WTC11 (cell line): Measurements from ENCODE around the gene RDH8. TPM values are rescaled to one million over a fixed set of nuclear protein-coding genes. Genes with fewer than 3 reads are reported as not detected.

Experiments used
- AFF4 ChIP-seq: sonication (generic); formaldehyde crosslinking; IDR thresholded peaks from 2 replicates; pipeline ENCODE4 v1.8.1; 2023; ENCODE audit warnings: mild to moderate bottlenecking, missing genetic modification reagents, borderline replicate concordance
- AR ChIP-seq: fragments of 250-450 bp; sonication (Bioruptor Pico); IDR thresholded peaks from 2 replicates; pipeline ENCODE4 v1.9.0; 2021; ENCODE audit warnings: mild to moderate bottlenecking
- ATF1 ChIP-seq: sonication (generic); formaldehyde crosslinking; IDR thresholded peaks from 2 replicates; pipeline ENCODE4 v1.8.1; 2023; ENCODE audit warnings: mild to moderate bottlenecking, moderate library complexity, missing genetic modification reagents
- ATF3 ChIP-seq: sonication (generic); formaldehyde crosslinking; conservative IDR thresholded peaks from 2 replicates; pipeline ENCODE4 v1.8.1; 2022; ENCODE audit warnings: mild to moderate bottlenecking, missing genetic modification reagents
- CREB1 ChIP-seq: sonication (generic); formaldehyde crosslinking; IDR thresholded peaks from 2 replicates; pipeline ENCODE4 v1.8.0; 2023; ENCODE audit warnings: mild to moderate bottlenecking, missing genetic modification reagents
- E2F4 ChIP-seq: sonication (generic); formaldehyde crosslinking; IDR thresholded peaks from 2 replicates; pipeline ENCODE4 v1.8.1; 2022; ENCODE audit warnings: low read depth, mild to moderate bottlenecking, moderate library complexity, missing genetic modification reagents, borderline replicate concordance
- ELF4 ChIP-seq: sonication (generic); formaldehyde crosslinking; IDR thresholded peaks from 2 replicates; pipeline ENCODE4 v1.8.1; 2022; ENCODE audit warnings: low read depth, mild to moderate bottlenecking, moderate library complexity, missing genetic modification reagents
- FOXK1 ChIP-seq: sonication (generic); formaldehyde crosslinking; IDR thresholded peaks from 2 replicates; pipeline ENCODE4 v1.8.0; 2022; ENCODE audit warnings: mild to moderate bottlenecking, moderate library complexity, missing genetic modification reagents
- GTF2I ChIP-seq: fragments of 250-450 bp; sonication (Bioruptor Pico); conservative IDR thresholded peaks from 2 replicates; pipeline ENCODE4 v1.4.0; 2021; ENCODE audit warnings: mild to moderate bottlenecking
- JAZF1 ChIP-seq: fragments of 250-450 bp; sonication (Bioruptor Pico); IDR thresholded peaks from 2 replicates; pipeline ENCODE4 v1.9.0; 2021; ENCODE audit warnings: moderate library complexity, mild to moderate bottlenecking, inconsistent platforms
- MXD4 ChIP-seq: fragments of 250-450 bp; sonication (Bioruptor Pico); IDR thresholded peaks from 2 replicates; pipeline ENCODE4 v1.8.0; 2021; ENCODE audit warnings: mild to moderate bottlenecking, moderate library complexity, borderline replicate concordance
- NFATC4 ChIP-seq: fragments of 250-450 bp; sonication (Bioruptor Pico); IDR thresholded peaks from 2 replicates; pipeline ENCODE4 v1.9.0; 2021; ENCODE audit warnings: mild to moderate bottlenecking
- NFE2L1 ChIP-seq: sonication (generic); formaldehyde crosslinking; IDR thresholded peaks from 2 replicates; pipeline ENCODE4 v1.8.1; 2023; ENCODE audit warnings: missing genetic modification reagents
- NFYB ChIP-seq: sonication (generic); formaldehyde crosslinking; conservative IDR thresholded peaks from 2 replicates; pipeline ENCODE4 v1.8.0; 2022; ENCODE audit warnings: low read depth, missing genetic modification reagents
- OVOL2 ChIP-seq: fragments of 250-450 bp; sonication (Bioruptor Pico); IDR thresholded peaks from 2 replicates; pipeline ENCODE4 v1.9.0; 2021; ENCODE audit warnings: mild to moderate bottlenecking, borderline replicate concordance
- RELA ChIP-seq: sonication (generic); formaldehyde crosslinking; IDR thresholded peaks from 2 replicates; pipeline ENCODE4 v1.8.1; 2022; ENCODE audit warnings: missing genetic modification reagents, mild to moderate bottlenecking, borderline replicate concordance
- SMAD3 ChIP-seq: sonication (generic); formaldehyde crosslinking; IDR thresholded peaks from 2 replicates; pipeline ENCODE4 v1.8.0; 2022; ENCODE audit warnings: missing genetic modification reagents, mild to moderate bottlenecking, borderline replicate concordance
- SOX15 ChIP-seq: fragments of 250-450 bp; sonication (Bioruptor Pico); IDR thresholded peaks from 2 replicates; pipeline ENCODE4 v1.9.0; 2021; ENCODE audit warnings: mild to moderate bottlenecking
- TP53 ChIP-seq: sonication (generic); formaldehyde crosslinking; IDR thresholded peaks from 2 replicates; pipeline ENCODE4 v1.8.1; 2023; ENCODE audit warnings: mild to moderate bottlenecking, missing genetic modification reagents
- USF2 ChIP-seq: sonication (generic); formaldehyde crosslinking; IDR thresholded peaks from 2 replicates; pipeline ENCODE4 v1.8.1; 2023; ENCODE audit warnings: mild to moderate bottlenecking, missing genetic modification reagents, moderate library complexity
- ZBTB43 ChIP-seq: sonication (generic); formaldehyde crosslinking; IDR thresholded peaks from 2 replicates; pipeline ENCODE4 v1.8.1; 2023; ENCODE audit warnings: mild to moderate bottlenecking, missing genetic modification reagents
- ZNF121 ChIP-seq: sonication (generic); formaldehyde crosslinking; IDR thresholded peaks from 2 replicates; pipeline ENCODE4 v1.8.0; 2023; ENCODE audit warnings: missing genetic modification reagents
- ZNF416 ChIP-seq: fragments of 250-450 bp; sonication (Bioruptor Pico); IDR thresholded peaks from 2 replicates; pipeline ENCODE4 v1.9.0; 2021; ENCODE audit warnings: mild to moderate bottlenecking, inconsistent platforms
- ZNF423 ChIP-seq: fragments of 250-450 bp; sonication (Bioruptor Pico); IDR thresholded peaks from 2 replicates; pipeline ENCODE4 v2.1.2; 2022; ENCODE audit warnings: mild to moderate bottlenecking, moderate library complexity
- ZNF512 ChIP-seq: sonication (generic); formaldehyde crosslinking; IDR thresholded peaks from 2 replicates; pipeline ENCODE4 v1.8.1; 2022; ENCODE audit warnings: missing genetic modification reagents, borderline replicate concordance
- ZSCAN18 ChIP-seq: fragments of 250-450 bp; sonication (Bioruptor Pico); IDR thresholded peaks from 2 replicates; pipeline ENCODE4 v2.1.2; 2022; ENCODE audit warnings: mild to moderate bottlenecking, moderate library complexity
- total RNA-seq: library from RNA; stranded (reverse); gene quantifications from 3 replicates; pipeline ENCODE4 v1.2.3, GENCODE V29; 2021

RDH8 gene
- total RNA-seq, 1 experiment from 2014 or later = not detected

- TF ChIP-seq FOXK1 (CRISPR knock-in tag) (0 out of 2 replicates have a peak, but pooled peaks have one; percentile 35), SMAD3 (CRISPR knock-in tag) (no peak), ZNF121 (no peak), ATF1 (no peak), ZNF512 (CRISPR knock-in tag) (no peak), E2F4 (CRISPR knock-in tag) (peak; percentile 52; the same call in 1 of the 2 replicates), OVOL2 (CRISPR knock-in tag) (no peak), ATF3 (CRISPR knock-in tag) (0 out of 2 replicates have a peak, but pooled peaks have one; percentile 68), GTF2I (CRISPR knock-in tag) (no peak), MXD4 (CRISPR knock-in tag) (no peak), NFATC4 (no peak), RELA (CRISPR knock-in tag) (no peak), SOX15 (CRISPR knock-in tag) (no peak), TP53 (CRISPR knock-in tag) (no peak), ZBTB43 (CRISPR knock-in tag) (no peak), JAZF1 (no peak), ZSCAN18 (no peak), NFE2L1 (peak; percentile 48; the same call in 1 of the 2 replicates), ZNF416 (CRISPR knock-in tag) (no peak), USF2 (no peak), AR (no peak), ELF4 (CRISPR knock-in tag) (no peak), AFF4 (CRISPR knock-in tag) (no peak), CREB1 (CRISPR knock-in tag) (no peak), ZNF423 (CRISPR knock-in tag) (no peak), NFYB (0 out of 2 replicates have a peak, but pooled peaks have one; percentile 26)
These were observed 48.5 kb downstream of the RDH8 start (continued) for GRCh38 chr19:10061717-10062310.
